ENCODE data around the gene CCDC136.

The CCDC136 gene

DNA sequence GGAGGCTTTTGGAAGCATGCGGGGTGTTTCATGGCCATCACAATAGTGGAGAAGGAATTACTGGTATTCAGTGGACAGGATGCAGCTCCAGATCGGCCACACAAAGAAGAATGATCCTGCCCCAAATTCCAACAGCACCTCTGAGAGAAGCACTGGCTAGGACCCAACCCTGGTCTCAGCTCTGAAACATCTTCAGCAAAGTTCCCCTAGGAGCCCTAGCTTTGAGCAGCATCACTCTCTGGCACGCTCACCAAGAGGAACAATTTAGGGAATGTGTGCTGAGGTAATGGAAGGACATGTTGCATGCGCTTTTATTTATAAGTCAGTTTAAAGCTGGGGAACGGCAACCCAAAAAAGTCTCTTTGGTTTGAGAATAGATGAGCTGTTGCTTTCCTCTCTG lies 10.6 kb upstream of the CCDC136 start:
- TF ChIP-seq EZH2phosphoT487 (IDR thresholded peaks at IDR 0.05; ENCODE audit: borderline replicate concordance) (no peak), CTCF (conservative IDR thresholded peaks at IDR 0.05; ENCODE audit: low read length) (no peak)
- H3K79me2 ChIP-seq (ENCODE audit: insufficient read depth, low read length): no peaks in the 10 kb centered on the region
- H3K36me3 ChIP-seq (ENCODE audit: insufficient read depth, low read length): no peaks in the 10 kb centered on the region
- H3F3A ChIP-seq (ENCODE audit: low read depth): no peaks in the 10 kb centered on the region
- no peaks in the 10 kb centered on the region for H3K9me2 ChIP-seq (replicated peaks; ENCODE audit: low read depth, low read length)
- no peak overlapping the region for H3K9ac ChIP-seq (ENCODE audit: low read depth, low read length, poor library complexity, severe bottlenecking)
- no peaks in the 10 kb centered on the region for H4K20me1 ChIP-seq (ENCODE audit: insufficient read depth, low read length, poor library complexity, severe bottlenecking)
- no peaks in the 10 kb centered on the region for H3K27me3 ChIP-seq (ENCODE audit: insufficient read depth, low read length, poor library complexity, severe bottlenecking)
- H3K4me1 ChIP-seq (ENCODE audit: insufficient read depth, low read length, poor library complexity, severe bottlenecking): no peaks in the 10 kb centered on the region
- no peak overlapping the region for H3K4me2 ChIP-seq (ENCODE audit: low read depth, low read length, poor library complexity, severe bottlenecking)
- no peaks in the 10 kb centered on the region for H3K9me3 ChIP-seq (ENCODE audit: insufficient read depth, low read depth, low read length)
- no peak overlapping the region for H2AFZ ChIP-seq (ENCODE audit: low read length)
- no peak overlapping the region for H3K4me3 ChIP-seq (ENCODE audit: low read length, poor library complexity, severe bottlenecking)

DNA sequence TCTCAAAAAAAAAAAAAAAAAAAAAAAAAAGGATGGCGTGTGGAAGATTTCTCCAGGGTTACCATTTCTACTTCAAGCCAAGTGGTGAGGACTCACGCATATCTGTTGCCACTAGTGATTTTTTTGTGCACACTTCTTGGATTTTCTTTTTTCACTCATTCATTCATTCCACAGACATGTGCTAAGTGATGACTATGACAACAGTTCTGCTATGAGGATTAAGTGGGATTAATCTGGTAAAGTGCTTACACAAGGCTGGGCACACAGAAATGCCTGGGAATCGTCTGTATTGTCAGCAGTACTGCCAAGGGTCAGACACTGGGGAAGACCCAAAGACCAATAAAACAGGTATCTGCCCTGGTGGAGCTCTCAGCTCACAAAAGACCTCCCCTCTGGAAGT lies 9.9 kb upstream of the CCDC136 start:
- Histone ChIP-seq H3K4me1 (ENCODE audit: insufficient read depth, low read length, poor library complexity, severe bottlenecking) (no peaks in the 10 kb centered on the region), H3F3A (ENCODE audit: low read depth) (no peaks in the 10 kb centered on the region), H3K4me3 (ENCODE audit: low read length, poor library complexity, severe bottlenecking) (no peak overlapping the region), H4K20me1 (ENCODE audit: insufficient read depth, low read length, poor library complexity, severe bottlenecking) (no peaks in the 10 kb centered on the region), H3K4me2 (ENCODE audit: low read depth, low read length, poor library complexity, severe bottlenecking) (no peak overlapping the region), H3K9me3 (ENCODE audit: insufficient read depth, low read depth, low read length) (no peaks in the 10 kb centered on the region), H3K9me2 (replicated peaks; ENCODE audit: low read depth, low read length) (no peaks in the 10 kb centered on the region), H3K79me2 (ENCODE audit: insufficient read depth, low read length) (no peaks in the 10 kb centered on the region), H3K9ac (ENCODE audit: low read depth, low read length, poor library complexity, severe bottlenecking) (no peak overlapping the region), H3K36me3 (ENCODE audit: insufficient read depth, low read length) (no peaks in the 10 kb centered on the region), H2AFZ (ENCODE audit: low read length) (no peak overlapping the region), H3K27me3 (ENCODE audit: insufficient read depth, low read length, poor library complexity, severe bottlenecking) (no peaks in the 10 kb centered on the region)
- TF ChIP-seq EZH2phosphoT487 (IDR thresholded peaks at IDR 0.05; ENCODE audit: borderline replicate concordance): no peak

- no peaks in the 10 kb centered on the region for H3K9me3 ChIP-seq (ENCODE audit: insufficient read depth, low read depth, low read length)
- H4K20me1 ChIP-seq (ENCODE audit: insufficient read depth, low read length, poor library complexity, severe bottlenecking): no peaks in the 10 kb centered on the region
- no peak overlapping the region for H2AFZ ChIP-seq (ENCODE audit: low read length)
- H3K9ac ChIP-seq (ENCODE audit: low read depth, low read length, poor library complexity, severe bottlenecking): no peak overlapping the region
- TF ChIP-seq EZH2phosphoT487 (IDR thresholded peaks at IDR 0.05; ENCODE audit: borderline replicate concordance) (no peak), CTCF (conservative IDR thresholded peaks at IDR 0.05; ENCODE audit: low read length) (no peak)
- H3K27me3 ChIP-seq (ENCODE audit: insufficient read depth, low read length, poor library complexity, severe bottlenecking): no peaks in the 10 kb centered on the region
- H3K4me2 ChIP-seq (ENCODE audit: low read depth, low read length, poor library complexity, severe bottlenecking): no peak overlapping the region
- no peaks in the 10 kb centered on the region for H3K36me3 ChIP-seq (ENCODE audit: insufficient read depth, low read length)
- no peak overlapping the region for H3K4me3 ChIP-seq (ENCODE audit: low read length, poor library complexity, severe bottlenecking)
- H3F3A ChIP-seq (ENCODE audit: low read depth): no peaks in the 10 kb centered on the region
- no peaks in the 10 kb centered on the region for H3K79me2 ChIP-seq (ENCODE audit: insufficient read depth, low read length)
- H3K9me2 ChIP-seq (replicated peaks; ENCODE audit: low read depth, low read length): no peaks in the 10 kb centered on the region
- no peaks in the 10 kb centered on the region for H3K4me1 ChIP-seq (ENCODE audit: insufficient read depth, low read length, poor library complexity, severe bottlenecking)
Measured at GRCh38 chr7:128783143-128783861, 8.5 kb upstream of the CCDC136 start.

DNA sequence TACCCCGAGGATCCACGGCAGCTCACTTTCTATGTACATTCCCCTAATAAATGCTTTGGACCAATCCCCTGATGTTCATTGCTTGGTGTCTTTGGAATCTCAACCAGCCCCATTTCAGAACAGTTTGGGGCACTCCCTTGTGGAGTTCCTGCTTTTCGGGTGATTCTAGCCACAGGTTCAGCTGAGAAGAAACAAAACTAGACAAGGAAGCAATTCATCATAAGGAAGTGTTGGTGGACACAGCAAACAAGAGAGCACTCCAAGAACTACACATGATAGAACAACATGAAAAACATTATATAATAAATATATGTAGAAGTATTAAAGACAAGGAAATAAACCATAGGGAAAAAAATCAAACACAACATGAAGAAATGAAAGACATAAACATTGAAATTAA lies 6.0 kb upstream of the CCDC136 start:
- H3K4me2 ChIP-seq (ENCODE audit: low read depth, low read length, poor library complexity, severe bottlenecking): no peak overlapping the region
- TF ChIP-seq CTCF (conservative IDR thresholded peaks at IDR 0.05; ENCODE audit: low read length): no peak
- no peak overlapping the region for H3K9ac ChIP-seq (ENCODE audit: low read depth, low read length, poor library complexity, severe bottlenecking)
- no peaks in the 10 kb centered on the region for H3K36me3 ChIP-seq (ENCODE audit: insufficient read depth, low read length)
- H3K79me2 ChIP-seq (ENCODE audit: insufficient read depth, low read length): no peaks in the 10 kb centered on the region
- H3K9me2 ChIP-seq (replicated peaks; ENCODE audit: low read depth, low read length): no peaks in the 10 kb centered on the region
- no peaks in the 10 kb centered on the region for H4K20me1 ChIP-seq (ENCODE audit: insufficient read depth, low read length, poor library complexity, severe bottlenecking)
- no peaks in the 10 kb centered on the region for H3K27me3 ChIP-seq (ENCODE audit: insufficient read depth, low read length, poor library complexity, severe bottlenecking)
- peaks cover 3% of the 10 kb centered on the region; the same call in 1 of the 2 replicates for H3F3A ChIP-seq (ENCODE audit: low read depth)
- H3K9me3 ChIP-seq (ENCODE audit: insufficient read depth, low read depth, low read length): no peaks in the 10 kb centered on the region
- no peak overlapping the region for H2AFZ ChIP-seq (ENCODE audit: low read length)
- H3K4me3 ChIP-seq (ENCODE audit: low read length, poor library complexity, severe bottlenecking): no peak overlapping the region
- H3K4me1 ChIP-seq (ENCODE audit: insufficient read depth, low read length, poor library complexity, severe bottlenecking): peaks cover 6% of the 10 kb centered on the region

Measured in Loucy (cell line).